ENCODE results near the gene EPHA6.
"Not testable (repeated sequence)": the region's sequence is repeated elsewhere in the genome, so short reads cannot be mapped to it uniquely, and the experiment has no call there.

Gene EPHA6

DNA sequence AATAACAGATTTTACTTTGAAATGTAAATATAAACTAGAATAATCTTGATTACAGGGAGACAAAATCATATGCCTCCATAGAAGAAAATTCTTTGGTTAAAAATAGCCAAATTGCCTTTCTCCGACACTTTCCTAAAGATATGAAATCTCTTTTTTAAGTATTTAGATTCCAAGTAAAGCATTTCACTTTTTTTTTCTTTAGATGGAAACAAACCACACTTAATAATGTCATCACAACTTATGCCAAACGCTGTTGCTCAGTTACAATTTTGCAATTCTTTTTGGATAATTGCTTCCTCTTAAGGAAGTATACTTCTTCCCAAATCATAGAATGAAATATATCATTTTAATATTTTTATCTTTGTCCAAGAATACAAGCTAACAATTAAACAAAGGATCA is 656.1 kb downstream of the EPHA6 start:
- no peak for DNase-seq (ENCODE audit: low spot score)

DNA sequence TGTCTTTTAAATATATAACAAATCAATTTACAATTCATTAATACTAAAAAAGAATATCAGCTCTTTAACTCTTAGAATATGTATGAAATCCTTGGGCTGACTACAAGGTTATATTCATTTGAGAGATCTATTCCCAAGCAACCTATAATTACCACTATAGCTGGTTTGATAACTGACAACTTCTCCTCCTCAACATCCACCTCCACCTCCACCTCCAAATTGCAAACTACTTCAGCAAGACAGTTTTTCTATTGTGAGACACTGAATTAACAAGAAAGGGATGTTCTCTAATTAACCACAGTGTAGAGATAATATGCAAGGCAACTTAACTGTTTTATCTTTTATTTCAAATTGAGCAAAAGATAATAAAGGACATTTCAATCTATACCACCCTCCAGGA is 665.3 kb downstream of the EPHA6 start:
- no peak for DNase-seq (ENCODE audit: low spot score)

DNA sequence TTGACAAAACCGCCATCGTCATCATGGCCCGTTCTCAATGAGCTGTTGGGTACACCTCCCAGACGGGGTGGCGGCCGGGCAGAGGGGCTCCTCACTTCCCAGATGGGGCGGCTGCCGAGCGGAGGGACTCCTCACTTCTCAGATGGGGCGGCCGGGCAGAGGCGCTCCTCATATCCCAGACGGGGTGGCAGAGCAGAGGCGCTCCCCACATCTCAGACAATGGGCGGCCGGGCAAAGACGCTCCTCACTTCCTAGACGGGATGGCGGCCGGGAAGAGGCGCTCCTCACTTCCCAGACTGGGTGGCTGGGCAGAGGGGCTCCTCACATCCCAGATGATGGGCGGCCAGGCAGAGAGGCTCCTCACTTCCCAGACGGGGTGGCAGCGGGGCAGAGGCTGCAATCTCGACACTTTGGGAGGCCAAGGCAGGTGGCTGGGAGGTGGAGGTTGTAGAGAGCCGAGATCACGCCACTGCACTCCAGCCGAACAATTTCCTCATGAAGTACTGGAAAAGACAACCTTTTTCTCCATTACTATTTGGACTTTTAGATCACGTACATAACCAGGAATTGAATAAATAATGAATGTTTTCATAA is 666.4 kb downstream of the EPHA6 start:
- DNase-seq (ENCODE audit: low spot score): not testable (repeated sequence)

DNA sequence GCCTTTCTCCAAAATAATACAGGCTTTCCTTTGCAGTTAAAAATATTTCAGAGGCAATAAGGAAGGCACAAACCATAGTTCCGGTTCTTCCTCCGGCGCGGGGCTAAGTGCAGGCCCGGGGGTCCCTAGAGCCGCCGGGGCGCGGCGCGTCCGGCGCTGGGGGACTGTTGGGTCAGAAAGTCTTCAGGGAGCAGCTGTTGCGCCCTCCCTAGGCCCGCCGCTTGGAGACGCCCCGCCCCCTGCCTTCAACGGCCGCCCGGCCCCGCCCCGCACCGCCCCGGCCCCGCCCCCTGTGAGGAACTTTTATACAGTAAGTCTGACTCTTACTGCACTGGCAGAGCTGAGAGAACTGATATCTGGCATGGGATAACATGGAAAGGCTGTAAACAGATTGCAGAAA is 667.0 kb downstream of the EPHA6 start:
- DNase-seq (ENCODE audit: low spot score): no peak

DNA sequence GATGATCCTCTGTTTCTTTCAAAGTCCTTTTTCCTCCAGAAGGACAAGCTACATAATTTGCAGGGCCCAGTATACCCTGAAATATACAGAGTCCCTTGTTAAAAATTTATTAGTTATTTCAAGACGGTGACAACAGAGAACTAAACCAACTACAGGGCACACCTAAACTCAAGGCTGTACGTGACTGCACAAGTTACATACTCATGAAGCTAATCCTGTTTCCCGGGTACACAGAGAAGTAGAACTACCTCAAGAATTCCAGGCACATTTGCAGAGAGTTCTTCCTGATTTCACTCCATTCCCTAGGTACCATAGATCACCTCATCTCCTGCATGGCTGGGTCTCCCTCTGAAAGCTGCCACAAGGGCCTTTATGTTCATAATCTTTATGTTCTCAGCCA is 670.8 kb downstream of the EPHA6 start:
- no peak for DNase-seq (ENCODE audit: low spot score)

DNA sequence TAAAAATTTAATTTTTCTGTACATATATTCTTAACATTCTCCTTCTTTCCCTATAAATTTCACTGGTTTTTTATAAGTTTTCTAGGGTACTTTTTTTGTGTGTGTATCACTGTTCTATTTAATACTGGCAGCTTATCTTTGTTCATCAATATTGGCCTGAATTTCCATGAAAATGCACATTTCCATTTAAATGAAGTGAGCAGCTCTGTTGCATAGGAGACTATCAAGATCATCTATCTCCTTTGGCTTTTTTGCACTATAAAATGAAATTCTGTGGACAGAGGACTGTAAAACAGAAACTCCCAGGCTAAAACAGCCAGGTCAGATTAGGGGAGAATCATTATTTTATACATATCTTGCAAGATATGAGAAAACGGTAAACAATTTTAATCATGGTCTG is 673.2 kb downstream of the EPHA6 start:
- no peak for DNase-seq (ENCODE audit: low spot score)

DNA sequence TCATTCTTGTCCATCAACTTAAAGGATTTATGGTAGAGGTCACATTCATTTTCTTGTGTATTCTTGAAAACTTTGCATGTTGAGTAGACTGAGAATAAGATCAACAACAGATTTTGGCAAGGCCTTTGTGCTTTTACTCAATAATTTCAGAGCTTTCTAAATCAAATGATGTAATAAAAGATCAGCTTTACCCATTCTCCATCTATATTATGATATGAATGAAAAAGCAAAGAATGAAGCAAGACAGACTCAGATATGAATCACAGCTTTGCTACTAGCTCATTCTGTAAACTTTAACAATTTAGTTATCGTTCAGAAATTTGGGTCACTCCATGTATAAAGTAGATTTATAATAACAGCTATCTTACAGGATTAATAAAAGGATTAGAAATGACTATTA is 674.3 kb downstream of the EPHA6 start:
- DNase-seq (ENCODE audit: low spot score): no peak

DNA sequence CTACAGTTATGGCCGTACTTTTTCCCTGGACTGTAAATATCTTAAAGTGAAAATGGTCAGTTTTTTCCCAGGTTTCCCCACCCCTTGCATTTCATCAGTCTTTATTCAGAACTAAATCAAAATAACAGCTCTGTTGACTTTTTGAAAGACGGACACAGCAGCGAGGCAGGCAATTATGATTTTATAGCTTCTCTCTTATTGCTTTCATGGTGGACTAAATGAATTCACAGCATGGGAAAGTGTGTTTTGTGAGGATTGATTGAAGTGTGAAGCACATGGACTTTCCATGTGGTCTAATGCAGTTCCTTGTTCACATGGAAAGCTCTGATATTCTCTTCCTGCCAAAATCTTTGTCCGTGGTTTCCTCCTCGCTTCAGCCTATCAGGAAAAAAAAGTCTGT is 681.5 kb downstream of the EPHA6 start:
- no peak for DNase-seq (ENCODE audit: low spot score)

DNA sequence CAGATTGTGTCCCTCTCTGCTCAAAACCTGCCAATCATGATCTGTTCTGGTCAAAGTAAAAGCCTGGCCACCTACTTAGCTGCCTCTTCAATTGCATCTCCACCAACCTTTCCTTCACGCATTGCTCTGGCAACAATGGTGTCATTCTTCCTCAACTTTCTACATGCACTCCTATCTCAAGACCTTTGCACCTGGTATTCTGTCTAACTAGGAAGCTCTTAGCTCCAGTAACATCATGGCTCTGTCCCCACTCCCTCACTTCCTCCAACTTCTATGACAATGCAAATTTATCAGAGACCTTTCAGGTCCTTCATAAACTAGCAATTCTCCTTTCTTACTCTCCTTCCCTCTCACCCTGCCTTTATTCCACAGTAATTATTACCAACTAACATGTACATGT is 682.7 kb downstream of the EPHA6 start:
- DNase-seq (ENCODE audit: low spot score): no peak

DNA sequence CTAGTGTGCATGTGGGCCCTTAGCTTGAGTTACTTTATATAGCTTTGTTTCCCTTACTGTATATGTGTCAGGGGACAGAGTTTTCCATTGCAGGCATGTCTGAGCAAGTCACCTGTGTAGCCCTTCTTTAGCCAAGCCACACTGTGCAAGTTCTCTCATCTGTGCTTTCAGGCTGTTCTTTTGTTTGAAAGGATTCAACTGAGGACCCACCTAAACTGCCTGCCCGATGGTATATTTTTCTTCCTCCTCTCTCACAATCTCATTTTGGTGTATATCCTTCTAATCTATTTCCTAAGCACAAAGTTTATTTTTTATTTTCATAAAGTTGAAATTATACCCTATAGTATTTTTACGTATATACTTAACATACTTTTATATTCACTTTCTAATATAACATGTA is 690.1 kb downstream of the EPHA6 start:
- DNase-seq (ENCODE audit: low spot score): no peak

DNA sequence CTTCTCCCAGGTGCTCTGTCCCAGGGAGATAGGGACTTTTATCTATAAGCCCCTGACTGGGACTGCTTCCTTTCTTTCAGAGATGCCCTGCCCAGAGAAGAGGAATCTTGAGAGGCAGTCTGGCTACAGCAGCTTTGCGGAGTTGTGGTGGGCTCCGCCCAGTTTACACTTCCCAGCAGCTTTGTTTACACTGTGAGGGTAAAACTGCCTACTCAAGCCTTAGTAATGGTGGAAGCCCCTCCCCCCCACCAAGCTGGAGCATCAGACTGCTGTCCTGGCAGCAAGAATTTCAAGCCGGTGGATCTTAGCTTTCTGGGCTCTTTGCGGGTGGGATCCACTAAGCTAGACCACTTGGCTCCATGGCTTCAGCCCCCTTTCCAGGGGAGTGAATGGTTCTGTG is 696.4 kb downstream of the EPHA6 start:
- no peak for DNase-seq (ENCODE audit: low spot score)

DNA sequence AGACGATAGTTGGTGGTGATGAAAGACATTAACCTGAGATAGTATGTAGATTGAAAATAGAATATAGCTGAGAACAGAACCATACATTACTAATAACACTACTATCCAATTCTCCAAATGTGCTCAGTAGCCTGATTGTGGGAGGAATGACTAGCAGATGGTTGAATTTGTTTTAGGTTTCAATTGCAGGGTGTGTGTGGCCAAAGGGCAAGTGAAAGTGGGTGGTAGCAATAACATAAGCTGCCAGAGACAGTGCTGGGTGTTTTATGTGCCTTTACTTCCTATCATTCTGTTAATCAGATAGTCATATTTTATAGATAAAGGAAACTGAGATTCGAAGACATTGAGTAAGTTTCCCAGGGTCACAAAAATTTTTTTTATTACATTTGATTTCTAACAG is 700.7 kb downstream of the EPHA6 start:
- no peak for DNase-seq (ENCODE audit: low spot score)

DNA sequence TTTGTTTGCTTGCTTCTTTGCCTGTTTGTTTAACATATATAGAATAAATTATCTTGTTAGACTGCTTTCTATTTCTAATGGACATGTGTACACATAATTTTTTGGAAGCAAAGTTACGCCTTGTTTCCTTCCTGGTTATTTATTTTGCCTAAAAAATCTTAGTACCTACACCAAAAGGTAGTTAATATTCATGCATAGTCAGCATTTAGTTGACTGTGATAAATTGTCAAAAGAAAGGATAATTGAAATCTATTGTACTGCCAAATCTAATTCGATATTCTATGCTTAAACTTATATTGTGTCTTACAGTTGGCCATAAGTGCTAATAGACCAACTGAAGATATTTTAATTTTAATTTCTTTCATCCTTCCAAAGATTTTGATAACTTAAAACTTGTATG is 716.3 kb downstream of the EPHA6 start:
- DNase-seq (ENCODE audit: low spot score): no peak

DNA sequence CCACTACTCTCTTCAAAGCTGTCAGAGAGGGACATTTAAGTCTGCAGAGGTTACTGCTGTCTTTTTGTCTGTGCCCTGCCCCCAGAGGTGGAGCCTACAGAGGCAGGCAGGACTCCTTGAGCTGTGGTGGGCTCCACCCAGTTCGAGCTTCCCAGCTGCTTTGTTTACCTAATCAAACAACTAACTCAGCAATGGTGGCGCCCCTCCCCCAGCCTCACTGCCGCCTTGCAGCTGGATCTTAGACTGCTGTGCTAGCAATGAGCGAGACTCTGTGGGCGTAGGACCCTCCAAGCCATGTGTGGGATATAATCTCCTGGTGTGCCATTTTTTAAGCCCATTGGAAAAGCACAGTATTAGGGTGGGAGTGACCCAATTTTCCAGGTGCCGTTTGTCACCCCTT is 733.2 kb downstream of the EPHA6 start:
- not testable (repeated sequence) for DNase-seq (ENCODE audit: low spot score)

DNA sequence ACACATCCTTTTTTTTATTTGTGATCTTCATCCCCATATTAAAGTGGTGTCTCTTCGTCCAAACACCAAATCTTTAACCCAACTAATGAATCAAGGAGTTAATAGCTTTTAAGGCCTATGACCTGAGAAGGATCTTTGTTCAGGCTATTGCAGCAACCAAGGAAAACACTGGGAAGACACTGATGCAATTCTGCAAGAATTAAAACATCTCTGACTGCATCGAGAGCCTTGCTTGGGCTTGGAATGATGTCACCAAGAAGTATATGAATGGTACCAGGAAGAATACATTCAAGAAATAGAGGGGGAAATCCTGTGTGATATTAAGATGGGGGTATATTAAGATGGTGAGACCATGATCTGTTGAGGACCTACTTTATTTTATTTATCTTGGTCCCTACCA is 736.0 kb downstream of the EPHA6 start:
- no peak for DNase-seq (ENCODE audit: low spot score)

DNA sequence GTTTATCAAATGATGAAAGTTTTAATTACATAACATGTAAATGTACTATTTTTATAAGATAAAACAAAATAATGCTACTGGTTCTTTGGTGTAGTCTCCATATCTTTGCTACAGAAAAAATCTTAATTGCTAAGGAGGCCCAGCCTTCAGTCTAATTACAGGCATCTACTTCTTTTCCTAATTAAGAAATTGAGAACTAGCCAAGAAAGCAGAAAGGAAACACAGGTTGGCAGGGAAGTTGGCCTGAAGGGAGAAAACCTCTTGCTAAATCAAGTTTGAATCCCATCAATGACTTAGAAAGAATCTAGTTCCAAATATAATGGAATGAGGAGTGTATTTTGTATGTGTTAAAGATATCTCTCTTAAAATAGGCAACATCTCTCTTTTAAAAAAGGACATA is 737.8 kb downstream of the EPHA6 start:
- no peak for DNase-seq (ENCODE audit: low spot score)

DNA sequence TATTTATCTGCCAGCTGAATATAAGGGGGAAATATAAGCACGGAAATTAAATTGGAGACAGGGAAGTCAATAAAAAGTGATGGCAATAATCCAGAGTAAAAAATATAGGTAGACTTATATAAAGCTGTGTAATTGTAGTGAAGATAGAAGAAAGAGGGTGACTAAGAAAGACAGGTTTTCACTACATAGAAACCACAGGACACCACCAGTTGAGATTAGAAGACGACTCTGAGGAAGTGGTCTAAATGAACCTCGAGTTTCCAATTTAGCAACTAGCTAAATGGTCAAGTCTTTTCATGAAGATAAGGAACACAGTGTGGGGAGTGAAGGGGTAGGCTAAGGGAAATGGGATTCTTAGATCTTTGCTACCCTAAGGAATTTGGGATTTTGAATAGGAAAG is 761.3 kb downstream of the EPHA6 start:
- no peak for DNase-seq (ENCODE audit: low spot score)

DNA sequence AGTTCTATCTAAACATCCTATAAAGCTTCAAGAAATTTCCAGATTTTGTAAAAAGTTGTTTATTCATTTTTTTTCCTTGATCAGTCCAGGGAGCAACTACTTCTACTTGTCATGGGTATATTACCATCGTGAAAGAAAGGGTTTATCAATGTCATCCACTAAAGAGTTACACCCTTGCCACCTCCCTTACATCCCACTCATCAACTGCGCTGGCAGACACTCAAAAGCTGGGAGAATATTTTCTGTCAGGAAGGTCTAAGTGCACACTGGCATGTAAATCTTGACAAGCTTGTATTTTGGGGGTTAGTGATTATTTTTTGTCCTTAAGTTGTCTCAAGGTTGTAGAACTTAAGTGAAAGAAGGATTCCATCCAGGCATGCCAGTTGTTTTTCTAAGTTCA is 761.8 kb downstream of the EPHA6 start:
- no peak for DNase-seq (ENCODE audit: low spot score)

DNA sequence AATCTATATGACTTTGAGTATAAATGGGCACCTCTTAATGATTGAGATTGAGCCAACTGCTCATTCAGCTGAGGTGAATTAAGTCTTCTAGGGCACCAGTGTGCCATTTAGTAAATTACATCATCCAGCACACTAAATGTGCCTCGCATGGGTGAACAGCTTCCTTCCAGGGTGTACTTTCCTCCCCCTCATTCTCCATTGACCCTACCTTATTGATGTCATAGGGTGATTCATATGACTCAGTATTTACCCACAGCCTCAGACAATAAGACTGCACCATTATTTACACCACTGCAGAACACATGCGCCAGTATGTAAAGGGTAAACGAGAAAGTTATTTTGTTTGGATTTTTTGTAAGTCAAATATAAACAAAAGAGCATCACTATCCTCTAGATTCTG is 765.0 kb downstream of the EPHA6 start:
- DNase-seq (ENCODE audit: low spot score): no peak

DNA sequence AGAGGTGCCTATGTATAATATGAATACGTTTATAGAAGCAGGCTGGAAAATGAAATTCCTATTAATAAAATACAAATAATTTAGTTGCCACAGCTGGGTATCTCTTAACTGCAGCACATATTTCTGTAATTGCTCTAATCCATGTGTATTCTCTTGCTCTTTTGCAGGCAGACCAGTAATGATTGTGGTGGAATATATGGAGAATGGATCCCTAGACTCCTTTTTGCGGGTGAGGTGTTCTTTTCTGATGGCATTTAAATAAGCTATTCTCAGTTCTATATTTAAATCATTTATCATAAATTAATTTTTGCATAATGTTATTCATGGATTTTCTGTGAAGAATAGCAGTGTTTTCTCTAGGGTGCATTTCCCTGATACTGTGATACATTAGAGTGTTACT is 796.2 kb downstream of the EPHA6 start:
- no peak for DNase-seq (ENCODE audit: low spot score)

DNA sequence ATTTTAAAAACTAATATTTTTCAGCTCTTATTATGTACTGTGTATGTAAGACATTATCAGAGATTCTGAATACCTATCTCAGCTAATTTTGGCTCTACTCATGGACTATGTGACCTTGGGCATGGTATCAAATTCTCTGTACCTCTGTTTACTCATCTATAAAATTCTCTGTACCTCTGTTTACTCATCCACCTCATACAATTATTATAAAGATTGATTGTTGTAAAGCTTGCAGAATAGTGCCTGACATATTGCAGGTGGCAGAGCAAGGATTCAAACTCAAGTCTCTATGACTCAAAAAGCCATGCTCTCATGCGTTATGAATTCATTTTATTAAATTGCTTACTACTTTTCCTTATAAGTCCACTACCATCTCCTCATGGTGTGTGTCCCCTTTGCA is 798.2 kb downstream of the EPHA6 start:
- no peak for DNase-seq (ENCODE audit: low spot score)

DNA sequence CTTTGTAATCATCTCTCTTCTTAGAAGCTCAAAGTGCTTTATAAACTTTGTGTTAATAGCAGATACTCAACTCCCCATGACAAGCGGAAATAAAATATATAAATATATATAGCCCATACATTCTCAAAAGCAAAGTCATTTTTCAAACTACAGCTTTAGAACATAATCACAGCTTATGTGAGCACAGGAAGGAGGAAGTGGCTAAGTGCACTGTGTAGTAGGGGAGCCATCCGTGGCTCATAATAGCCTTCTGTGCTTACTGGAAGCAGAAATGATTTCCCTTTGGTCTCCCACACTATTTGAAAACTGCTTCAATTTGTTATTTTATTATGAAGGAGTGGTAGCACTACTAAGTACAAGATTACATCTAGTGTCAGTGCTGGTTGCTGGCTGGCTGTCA is 798.7 kb downstream of the EPHA6 start:
- DNase-seq (ENCODE audit: low spot score): no peak

DNA sequence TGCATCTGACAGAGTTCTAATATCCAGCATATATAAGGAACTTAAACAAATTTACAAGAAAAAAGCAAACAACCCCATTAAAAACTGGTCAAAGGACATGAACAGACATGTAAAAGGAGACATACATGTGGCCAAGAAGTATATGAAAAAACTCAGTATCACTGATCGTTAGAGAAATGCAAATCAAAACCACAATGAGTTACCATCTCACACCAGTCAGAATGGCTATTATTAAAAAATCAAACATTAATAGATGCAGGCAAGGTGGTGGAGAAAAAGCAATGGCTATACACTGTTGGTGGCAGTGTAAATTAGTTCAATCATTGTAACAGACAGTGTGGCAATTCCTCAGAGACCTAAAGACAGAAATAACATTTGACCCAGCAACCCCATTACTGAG is 806.1 kb downstream of the EPHA6 start:
- not testable (repeated sequence) for DNase-seq (ENCODE audit: low spot score)

DNA sequence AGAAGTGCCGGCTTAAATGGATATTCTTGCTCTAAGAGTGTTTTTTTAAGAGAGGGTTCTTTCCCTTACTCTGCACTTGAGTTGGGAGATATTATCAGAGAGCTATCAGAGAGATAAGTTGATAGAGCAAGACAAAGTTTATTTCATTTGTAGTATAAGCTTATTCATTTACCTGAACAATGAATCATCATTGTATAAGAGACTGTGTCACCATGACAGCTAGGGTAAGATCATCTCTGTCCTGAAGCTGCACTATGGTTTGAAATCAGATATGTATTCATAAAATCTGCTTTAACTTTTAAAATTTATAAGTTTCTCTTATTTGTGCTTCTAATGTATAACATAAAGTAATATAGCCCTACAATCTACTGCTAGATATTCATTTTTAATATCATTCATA is 822.1 kb downstream of the EPHA6 start:
- no peak for DNase-seq (ENCODE audit: low spot score)

DNA sequence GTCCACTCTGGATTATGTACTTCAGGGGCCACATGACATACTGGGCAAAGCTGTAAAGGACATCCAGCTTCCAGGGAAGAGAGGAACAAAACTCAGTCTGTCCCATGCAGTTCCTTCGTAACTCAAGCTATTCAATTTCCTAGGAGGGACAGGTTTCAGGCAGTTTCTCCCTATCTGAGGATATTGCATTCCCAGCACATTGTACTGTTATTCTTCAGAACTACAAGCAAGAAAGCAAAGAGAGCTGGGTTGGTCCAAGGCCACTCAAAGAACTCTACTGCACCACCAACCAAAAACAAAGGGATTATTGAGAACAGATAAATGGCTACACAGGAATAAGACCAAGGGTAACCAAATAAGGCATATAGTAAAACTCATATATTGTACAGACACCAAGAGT is 832.5 kb downstream of the EPHA6 start:
- DNase-seq (ENCODE audit: low spot score): no peak

Data from kidney capillary endothelial cell (primary cell).